SU-DHL-6 (cell line): ENCODE measurements around the gene DPYSL5.

ENCODE experiments used
- EZH2phosphoT487 ChIP-seq: fragments of 200-600 bp; sonication (generic), shearing (Covaris generic); conservative IDR thresholded peaks from 2 replicates; pipeline ENCODE4 v1.6.1; 2018; ENCODE audit warnings: mild to moderate bottlenecking, antibody characterized with exemption, low read length, moderate library complexity, mixed read lengths
- TF ChIP-seq, protein P1 (sequence below): fragments of 200-600 bp; sonication (generic); IDR thresholded peaks from one replicate; pipeline ENCODE4 v1.5.1; 2017; ENCODE audit warnings: antibody characterized with exemption, mild to moderate bottlenecking, low read length, moderate library complexity; ENCODE audit not compliant: insufficient read depth, poor library complexity, severe bottlenecking

DNA sequence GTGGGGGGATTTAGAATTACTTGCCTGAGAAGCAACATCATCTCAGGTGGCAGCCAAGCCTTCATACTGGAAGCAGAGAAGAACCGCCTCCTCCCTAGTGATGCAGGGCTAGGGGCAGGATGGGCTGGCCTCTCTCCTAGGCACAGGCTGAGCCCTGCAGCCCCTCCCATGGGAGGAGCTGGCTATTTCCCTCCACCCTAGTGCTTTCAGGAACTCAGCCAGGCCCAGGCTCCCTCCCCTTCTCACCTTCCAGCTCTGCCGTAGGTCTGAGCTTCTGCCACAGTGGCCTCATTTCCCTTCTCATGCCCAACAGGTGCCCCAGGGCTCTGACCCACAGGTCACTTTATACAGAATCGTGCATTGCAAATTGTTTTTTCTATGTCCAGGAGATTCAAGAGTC, 31.0 kb upstream of the DPYSL5 start:
- TF ChIP-seq, protein P1, sequence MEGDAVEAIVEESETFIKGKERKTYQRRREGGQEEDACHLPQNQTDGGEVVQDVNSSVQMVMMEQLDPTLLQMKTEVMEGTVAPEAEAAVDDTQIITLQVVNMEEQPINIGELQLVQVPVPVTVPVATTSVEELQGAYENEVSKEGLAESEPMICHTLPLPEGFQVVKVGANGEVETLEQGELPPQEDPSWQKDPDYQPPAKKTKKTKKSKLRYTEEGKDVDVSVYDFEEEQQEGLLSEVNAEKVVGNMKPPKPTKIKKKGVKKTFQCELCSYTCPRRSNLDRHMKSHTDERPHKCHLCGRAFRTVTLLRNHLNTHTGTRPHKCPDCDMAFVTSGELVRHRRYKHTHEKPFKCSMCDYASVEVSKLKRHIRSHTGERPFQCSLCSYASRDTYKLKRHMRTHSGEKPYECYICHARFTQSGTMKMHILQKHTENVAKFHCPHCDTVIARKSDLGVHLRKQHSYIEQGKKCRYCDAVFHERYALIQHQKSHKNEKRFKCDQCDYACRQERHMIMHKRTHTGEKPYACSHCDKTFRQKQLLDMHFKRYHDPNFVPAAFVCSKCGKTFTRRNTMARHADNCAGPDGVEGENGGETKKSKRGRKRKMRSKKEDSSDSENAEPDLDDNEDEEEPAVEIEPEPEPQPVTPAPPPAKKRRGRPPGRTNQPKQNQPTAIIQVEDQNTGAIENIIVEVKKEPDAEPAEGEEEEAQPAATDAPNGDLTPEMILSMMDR: no peak
- TF ChIP-seq EZH2phosphoT487: no peak
